HEK293T (cell line): ENCODE measurements around the gene DMRTB1.

Experiments
- CTCF ChIA-PET: fragments of 350-600 bp; formaldehyde crosslinking; extraction: SDS; loops from one replicate; lab custom pipeline; 2021; ENCODE audit warnings: antibody characterized with exemption, inconsistent platforms; lab: Yijun Ruan, JAX
- POLR2A ChIA-PET: fragments of 350-600 bp; formaldehyde crosslinking; extraction: SDS; loops from one replicate; lab custom pipeline; 2020; ENCODE audit warnings: antibody characterized with exemption, inconsistent platforms; lab: Yijun Ruan, JAX
- DNase-seq: peaks from one replicate; pipeline ENCODE4 v3.0.0; 2012; ENCODE audit warnings: mixed read lengths; ENCODE audit errors: extremely low spot score
- ARNT ChIP-seq: fragments of 450-650 bp; IDR thresholded peaks from 2 replicates; pipeline ENCODE4 v1.6.1; 2017; ENCODE audit warnings: mild to moderate bottlenecking
- BHLHE40 ChIP-seq: fragments of 450-650 bp; IDR thresholded peaks from 2 replicates; pipeline ENCODE4 v1.6.1; 2016; ENCODE audit warnings: mild to moderate bottlenecking, moderate library complexity, borderline replicate concordance
- CTBP1 ChIP-seq: fragments of 450-650 bp; IDR thresholded peaks from 2 replicates; pipeline ENCODE4 v1.6.1; 2016; ENCODE audit warnings: borderline replicate concordance
- ELF4 ChIP-seq: fragments of 450-650 bp; IDR thresholded peaks from 2 replicates; pipeline ENCODE4 v1.6.1; 2017; ENCODE audit warnings: antibody characterized with exemption
- FOXA1 ChIP-seq: fragments of 450-650 bp; IDR thresholded peaks from 2 replicates; pipeline ENCODE4 v1.6.1; 2016; ENCODE audit warnings: mild to moderate bottlenecking
- FOXK2 ChIP-seq: fragments of 450-650 bp; IDR thresholded peaks from 2 replicates; pipeline ENCODE4 v1.6.1; 2016; ENCODE audit warnings: mild to moderate bottlenecking
- FOXM1 ChIP-seq: fragments of 450-650 bp; IDR thresholded peaks from 2 replicates; pipeline ENCODE4 v1.6.1; 2017; ENCODE audit warnings: mild to moderate bottlenecking, borderline replicate concordance
- HDGF ChIP-seq: fragments of 450-650 bp; IDR thresholded peaks from 2 replicates; pipeline ENCODE4 v1.6.1; 2017; ENCODE audit warnings: antibody characterized with exemption, borderline replicate concordance
- L3MBTL2 ChIP-seq: fragments of 450-650 bp; conservative IDR thresholded peaks from 2 replicates; pipeline ENCODE4 v1.6.1; 2016; ENCODE audit warnings: mild to moderate bottlenecking
- LEF1 ChIP-seq: fragments of 450-650 bp; IDR thresholded peaks from 2 replicates; pipeline ENCODE4 v1.6.1; 2017; ENCODE audit warnings: mild to moderate bottlenecking, borderline replicate concordance
- NFRKB ChIP-seq: fragments of 450-650 bp; IDR thresholded peaks from 2 replicates; pipeline ENCODE4 v1.6.1; 2016; ENCODE audit warnings: mild to moderate bottlenecking, moderate library complexity
- SP1 ChIP-seq: fragments of 450-650 bp; IDR thresholded peaks from 2 replicates; pipeline ENCODE4 v1.6.1; 2017
- SUZ12 ChIP-seq: fragments of 450-650 bp; IDR thresholded peaks from 2 replicates; pipeline ENCODE4 v1.6.1; 2016; ENCODE audit warnings: mild to moderate bottlenecking
- TARDBP ChIP-seq: fragments of 450-650 bp; IDR thresholded peaks from 2 replicates; pipeline ENCODE4 v1.6.1; 2016
- ZNF384 ChIP-seq: fragments of 450-650 bp; IDR thresholded peaks from 2 replicates; pipeline ENCODE4 v1.6.1; 2016
- TF ChIP-seq, protein P1 (sequence below): fragments of 450-650 bp; IDR thresholded peaks from 2 replicates; pipeline ENCODE4 v1.6.1; 2016

The DMRTB1 gene

DNA sequence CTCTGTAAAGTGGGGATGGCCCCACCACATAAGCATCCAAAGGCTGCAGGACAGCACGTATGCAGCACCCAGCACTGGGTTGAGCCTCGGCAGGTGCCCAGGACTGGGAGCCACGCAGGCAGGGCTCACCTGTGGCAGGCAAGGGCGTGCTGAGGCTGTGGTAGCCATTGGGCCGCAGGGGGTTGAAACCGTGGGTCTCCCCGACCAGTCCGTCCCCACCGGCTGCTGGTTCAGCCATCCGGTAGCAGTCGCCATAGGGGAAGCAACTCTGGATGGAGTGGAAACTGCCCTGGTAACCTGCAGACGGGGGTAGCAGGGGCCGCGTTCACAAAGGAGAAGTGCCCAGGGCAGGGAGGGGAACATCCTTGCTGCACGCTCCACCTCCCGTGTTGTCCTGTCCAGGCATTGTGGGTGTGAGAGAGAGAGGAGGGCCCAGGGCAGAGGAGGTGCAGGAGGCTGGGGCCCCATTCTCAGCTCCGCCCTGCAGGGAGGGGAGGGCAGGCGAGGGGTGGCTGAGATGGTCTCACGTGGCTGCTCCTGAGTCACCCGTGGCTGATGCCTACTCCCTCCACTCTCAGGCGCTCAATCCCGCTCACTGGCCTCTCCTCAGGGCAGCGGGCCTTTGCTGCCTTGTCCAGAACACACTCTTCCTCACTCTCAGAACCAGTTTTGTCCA is 49.9 kb downstream of the DMRTB1 start:
- POLR2A ChIA-PET: no interaction called here
- no peak for TF ChIP-seq HDGF
- TF ChIP-seq, protein P1, sequence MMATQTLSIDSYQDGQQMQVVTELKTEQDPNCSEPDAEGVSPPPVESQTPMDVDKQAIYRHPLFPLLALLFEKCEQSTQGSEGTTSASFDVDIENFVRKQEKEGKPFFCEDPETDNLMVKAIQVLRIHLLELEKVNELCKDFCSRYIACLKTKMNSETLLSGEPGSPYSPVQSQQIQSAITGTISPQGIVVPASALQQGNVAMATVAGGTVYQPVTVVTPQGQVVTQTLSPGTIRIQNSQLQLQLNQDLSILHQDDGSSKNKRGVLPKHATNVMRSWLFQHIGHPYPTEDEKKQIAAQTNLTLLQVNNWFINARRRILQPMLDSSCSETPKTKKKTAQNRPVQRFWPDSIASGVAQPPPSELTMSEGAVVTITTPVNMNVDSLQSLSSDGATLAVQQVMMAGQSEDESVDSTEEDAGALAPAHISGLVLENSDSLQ: no peak
- TF ChIP-seq FOXK2: no peak
- no peak for TF ChIP-seq FOXM1
- no peak for TF ChIP-seq NFRKB
- TF ChIP-seq ZNF384: no peak
- no peak for TF ChIP-seq L3MBTL2
- TF ChIP-seq BHLHE40: no peak
- TF ChIP-seq ARNT: no peak
- TF ChIP-seq SUZ12: no peak
- no peak for TF ChIP-seq ELF4
- no peak for TF ChIP-seq CTBP1
- no peak for TF ChIP-seq TARDBP
- no peak for DNase-seq
- CTCF ChIA-PET: no interaction called here

DNA sequence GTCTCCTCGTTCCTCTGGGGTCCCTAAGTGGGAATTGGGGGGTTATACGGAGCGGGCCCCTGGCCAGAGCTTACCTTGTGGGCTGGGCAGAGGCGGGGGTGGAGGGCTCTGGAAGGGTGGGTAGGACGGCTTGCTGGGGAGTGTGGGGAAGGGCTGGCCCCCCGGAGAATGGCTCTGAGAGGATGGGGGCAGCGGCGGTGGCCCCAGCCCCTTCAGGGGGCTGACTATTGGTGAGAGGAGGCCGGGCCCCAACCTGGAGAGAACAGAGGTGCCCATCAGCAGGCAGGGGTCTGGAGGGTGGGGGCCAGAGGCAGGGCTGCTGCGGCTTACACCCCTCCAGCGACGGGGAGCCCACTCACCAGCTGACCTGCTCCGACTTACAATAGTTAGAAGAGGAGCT is 50.6 kb downstream of the DMRTB1 start:
- ChIA-PET POLR2A (no interaction called here), CTCF (no interaction called here)
- no peak for DNase-seq
- TF ChIP-seq BHLHE40: no peak
- TF ChIP-seq FOXK2: no peak
- no peak for TF ChIP-seq TARDBP
- TF ChIP-seq ELF4: no peak
- no peak for TF ChIP-seq FOXM1
- TF ChIP-seq CTBP1: no peak

DNA sequence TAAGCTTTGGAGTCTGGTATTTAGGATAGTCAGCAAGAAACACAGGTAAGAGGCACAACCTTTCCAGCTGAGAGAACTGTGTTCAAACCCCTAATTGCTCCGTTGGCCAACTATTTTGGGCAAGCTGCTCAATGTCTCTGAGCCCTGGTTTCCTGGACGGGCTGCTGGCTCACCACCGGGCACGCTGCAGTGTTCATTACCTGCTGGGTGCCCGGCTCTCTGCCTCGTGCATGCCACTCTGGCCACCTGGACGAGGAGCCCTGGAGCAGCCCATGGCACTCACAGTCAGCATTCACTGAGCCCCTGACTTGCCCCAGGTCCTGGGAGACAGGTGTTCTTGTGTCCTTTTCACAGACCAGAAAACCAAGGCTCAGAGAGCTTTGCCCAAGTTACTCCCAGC is 51.0 kb downstream of the DMRTB1 start:
- ChIA-PET CTCF (no interaction called here), POLR2A (no interaction called here)
- TF ChIP-seq FOXA1: no peak
- no peak for TF ChIP-seq ZNF384
- TF ChIP-seq HDGF: no peak
- TF ChIP-seq SUZ12: no peak
- TF ChIP-seq L3MBTL2: no peak
- TF ChIP-seq TARDBP: no peak
- no peak for TF ChIP-seq ELF4
- TF ChIP-seq NFRKB: no peak
- TF ChIP-seq BHLHE40: no peak
- no peak for TF ChIP-seq CTBP1
- TF ChIP-seq, protein P1: no peak
- no peak for TF ChIP-seq SP1
- no peak for TF ChIP-seq FOXK2
- no peak for TF ChIP-seq LEF1
- TF ChIP-seq FOXM1: no peak
- TF ChIP-seq ARNT: no peak
- DNase-seq: no peak

DNA sequence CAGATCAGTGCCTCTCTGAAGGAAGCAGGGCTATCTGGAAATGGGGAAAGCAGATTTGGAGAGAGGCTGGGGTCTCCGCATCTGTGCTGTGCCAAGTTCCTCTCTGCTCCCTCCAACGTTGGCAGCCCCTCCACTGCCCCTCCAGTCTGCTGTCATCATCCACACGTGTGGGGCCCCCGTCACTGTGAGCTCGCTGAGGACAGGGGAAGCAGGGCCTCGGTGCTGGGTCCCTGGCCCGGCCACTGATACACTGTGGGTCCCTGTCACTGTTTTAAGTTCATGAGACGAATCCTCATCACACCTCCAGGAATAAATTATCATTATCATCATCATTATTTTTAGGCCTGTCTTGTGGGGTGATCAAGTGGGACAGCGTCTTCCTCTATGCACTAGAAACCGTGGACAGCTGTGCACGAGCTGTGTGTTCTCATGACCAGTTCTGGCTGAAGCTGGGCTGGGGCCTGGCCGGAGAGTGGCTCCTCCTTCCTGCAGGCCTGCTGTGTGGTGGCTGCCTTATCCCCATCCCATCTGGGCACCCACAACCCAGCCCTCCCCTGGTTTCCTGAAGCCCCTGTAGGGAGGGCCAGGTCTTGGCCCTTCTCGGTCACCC is 52.2 kb downstream of the DMRTB1 start:
- no peak for DNase-seq
- ChIA-PET POLR2A (no interaction called here), CTCF (interaction anchor here (0.5 kb wide), 1 partner anchor 1172 kb away, joined by 4 read pairs; no protein-coding TSS in a partner anchor)
- TF ChIP-seq ELF4: no peak

DNA sequence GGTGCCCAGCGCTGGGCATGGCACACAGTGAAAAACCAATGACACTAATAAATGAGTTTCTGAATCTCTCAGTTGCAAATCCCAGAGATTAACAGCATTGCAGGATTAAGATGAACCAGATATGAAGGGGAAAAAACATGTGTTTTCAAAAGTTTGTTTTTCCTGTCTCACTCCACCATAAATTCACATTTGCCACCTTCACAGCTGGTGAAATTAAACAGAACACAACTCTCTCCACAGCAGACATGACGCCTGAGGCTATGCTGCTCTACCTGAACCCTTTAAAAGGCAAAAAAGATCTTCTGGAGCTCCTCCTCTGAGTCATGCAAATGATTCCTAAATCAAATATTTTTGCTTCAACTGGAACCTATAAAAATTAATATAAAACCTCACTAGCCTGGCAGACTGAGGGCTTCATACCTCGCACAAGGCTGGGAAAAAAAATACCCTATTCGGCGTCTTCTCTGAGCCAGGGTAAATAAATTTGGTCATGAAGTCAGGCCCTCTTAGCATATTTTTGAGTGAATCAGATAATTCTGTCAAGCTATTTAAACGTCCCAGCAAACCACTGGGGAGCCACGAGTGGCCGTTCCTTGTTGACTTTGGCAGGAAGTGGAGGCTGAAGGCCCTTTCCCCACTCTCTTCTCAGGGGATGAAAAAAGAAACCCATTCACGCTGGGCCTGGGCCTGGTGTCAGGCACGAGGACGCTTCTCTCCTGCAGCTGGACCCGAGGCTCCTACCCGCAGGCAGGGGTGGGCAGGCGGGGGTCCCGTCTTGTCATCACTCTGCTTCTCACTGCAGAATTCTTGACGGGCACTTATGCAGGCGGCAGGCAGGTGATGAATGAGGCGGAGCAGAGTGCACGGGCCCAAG is 53.0 kb downstream of the DMRTB1 start:
- DNase-seq: no peak
- ChIA-PET CTCF (interaction anchor here (0.7 kb wide), 2 partner anchors 22 to 34 kb away, joined by 3 read pairs; no protein-coding TSS in a partner anchor), POLR2A (no interaction called here)
- TF ChIP-seq CTBP1: no peak
- TF ChIP-seq HDGF: no peak
- TF ChIP-seq L3MBTL2: peak; percentile 78
- TF ChIP-seq, protein P1: peak; percentile 50; the same call in 1 of the 2 replicates

DNA sequence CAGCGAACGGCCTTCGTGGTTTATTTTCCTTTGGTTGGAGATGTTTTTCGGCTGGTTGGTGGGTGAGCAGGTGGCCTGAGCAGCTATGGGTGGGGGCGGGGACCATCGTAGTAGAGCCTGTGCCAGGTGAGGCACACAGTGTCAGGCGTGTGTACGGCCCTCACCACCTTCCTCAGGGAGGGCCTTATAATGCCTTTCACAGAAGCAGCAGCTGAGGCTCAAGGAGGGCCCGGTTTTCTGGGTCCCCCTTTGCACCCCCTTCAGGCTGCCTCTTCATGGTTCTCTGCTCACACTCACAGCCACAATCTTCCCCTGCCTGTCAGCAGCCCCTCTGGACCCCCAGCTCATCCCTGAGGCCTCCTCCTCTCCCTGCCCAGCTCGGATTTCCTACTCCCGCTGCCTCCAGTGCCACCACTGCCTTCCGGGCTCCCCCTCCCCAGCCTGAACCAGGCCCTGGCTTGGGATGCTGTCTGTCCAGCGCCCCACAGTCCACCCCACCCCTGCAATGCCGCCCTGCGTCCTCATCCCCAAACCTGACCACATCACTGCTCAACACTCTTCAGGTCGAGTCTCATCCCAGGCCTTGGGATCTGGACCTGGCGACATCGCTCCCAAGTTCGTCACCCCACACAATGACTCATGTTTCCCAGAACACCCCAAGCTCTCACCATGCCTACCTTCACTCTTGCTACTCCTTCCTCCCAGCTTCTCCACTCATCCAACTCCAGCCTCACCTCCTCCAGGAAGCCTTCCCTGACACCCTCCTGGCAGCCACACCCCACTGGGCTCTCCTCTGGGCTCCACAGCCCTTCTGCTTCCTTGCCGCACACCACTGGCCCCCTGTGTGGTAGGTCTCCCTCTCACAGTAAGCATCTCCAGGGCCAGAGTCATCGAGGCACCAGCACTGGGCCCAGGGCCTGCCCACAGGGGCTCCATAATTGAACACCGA is 53.9 kb downstream of the DMRTB1 start:
- TF ChIP-seq ELF4 (no peak), FOXA1 (no peak), FOXK2 (no peak), TARDBP (no peak), NFRKB (no peak), ARNT (no peak), LEF1 (no peak), SP1 (no peak), L3MBTL2 (no peak), ZNF384 (no peak), BHLHE40 (no peak), FOXM1 (no peak), CTBP1 (no peak), SUZ12 (no peak), HDGF (no peak)
- TF ChIP-seq, protein P1: no peak
- ChIA-PET POLR2A (no interaction called here), CTCF (no interaction called here)
- no peak for DNase-seq
